NCI-H187 (cell line): ENCODE results near the gene NAP1L4.

ENCODE experiments used
- DNase-seq, 2 experiments: peaks; one replicate each; lab custom pipeline; 2025; lab: John Stamatoyannopoulos, UW

NAP1L4 gene

GRCh38 chr11:2922655-2923054, 69.5 kb downstream of the NAP1L4 start:
- no peak for DNase-seq

DNA sequence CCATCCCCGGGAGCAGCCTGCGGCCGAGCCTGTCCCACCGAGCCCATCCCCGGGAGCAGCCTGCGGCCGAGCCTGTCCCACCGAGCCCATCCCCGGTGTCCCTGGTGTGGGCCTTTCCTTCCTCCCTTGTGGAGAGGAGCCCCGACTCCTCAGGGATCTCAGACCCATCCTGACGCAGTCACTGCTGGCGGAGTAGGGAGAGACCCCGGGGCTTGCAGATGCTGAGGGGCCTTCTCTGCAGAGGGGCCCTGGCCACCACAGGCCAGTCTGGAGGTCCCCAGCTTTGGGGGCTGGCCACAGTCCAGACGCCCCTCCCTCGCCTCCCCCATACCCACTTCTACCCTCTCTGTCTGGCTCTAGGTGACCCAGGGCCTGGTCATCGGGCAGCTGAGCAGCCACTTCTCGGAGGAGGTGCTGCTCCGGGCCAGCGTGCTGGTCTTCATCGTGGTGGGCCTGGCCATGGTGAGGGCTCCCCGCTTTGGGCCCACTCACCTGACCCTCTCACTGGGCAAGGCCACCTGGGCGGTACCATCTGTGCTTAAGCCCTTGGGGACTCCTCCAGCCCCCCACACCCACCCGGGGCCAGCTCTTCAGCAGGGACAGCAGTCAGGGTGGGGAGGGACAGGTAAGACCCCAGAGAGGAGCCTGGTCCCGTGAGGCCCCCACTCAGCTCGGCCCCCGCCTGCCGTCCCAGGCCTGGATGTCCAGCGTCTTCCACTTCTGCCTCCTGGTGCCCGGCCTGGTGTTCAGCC, 70.2 kb downstream of the NAP1L4 start:
- DNase-seq: no peak

- DNase-seq: no peak
Measured at GRCh38 chr11:2921261-2921660, 70.9 kb downstream of the NAP1L4 start.

DNA sequence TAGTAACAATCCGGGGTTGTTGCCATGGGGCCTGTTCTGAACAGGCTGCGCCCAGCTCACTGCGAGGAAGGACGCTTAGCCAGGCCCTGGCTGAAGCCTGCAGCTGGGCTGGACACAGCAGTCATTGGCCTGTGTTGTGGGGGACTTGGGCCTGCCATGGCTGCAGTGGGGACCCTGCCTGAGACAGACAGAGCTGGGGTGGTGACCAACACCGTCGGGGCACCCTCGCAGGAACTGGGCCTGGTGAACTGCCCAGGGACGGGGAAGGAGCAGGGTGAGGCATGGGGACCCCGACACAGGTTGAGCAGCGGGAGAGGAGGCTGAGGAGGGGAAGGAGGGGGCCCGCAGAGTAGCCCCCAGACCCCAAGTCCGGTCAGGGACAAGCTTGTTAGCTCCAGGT, 71.8 kb downstream of the NAP1L4 start:
- no peak for DNase-seq

- DNase-seq: no peak
Measured at GRCh38 chr11:2919837-2920236, 72.3 kb downstream of the NAP1L4 start.

- no peak for DNase-seq
Measured at GRCh38 chr11:2919188-2919587, 72.9 kb downstream of the NAP1L4 start.

GRCh38 chr11:2917842-2918490, 74.2 kb downstream of the NAP1L4 start:
- DNase-seq: no peak

DNA sequence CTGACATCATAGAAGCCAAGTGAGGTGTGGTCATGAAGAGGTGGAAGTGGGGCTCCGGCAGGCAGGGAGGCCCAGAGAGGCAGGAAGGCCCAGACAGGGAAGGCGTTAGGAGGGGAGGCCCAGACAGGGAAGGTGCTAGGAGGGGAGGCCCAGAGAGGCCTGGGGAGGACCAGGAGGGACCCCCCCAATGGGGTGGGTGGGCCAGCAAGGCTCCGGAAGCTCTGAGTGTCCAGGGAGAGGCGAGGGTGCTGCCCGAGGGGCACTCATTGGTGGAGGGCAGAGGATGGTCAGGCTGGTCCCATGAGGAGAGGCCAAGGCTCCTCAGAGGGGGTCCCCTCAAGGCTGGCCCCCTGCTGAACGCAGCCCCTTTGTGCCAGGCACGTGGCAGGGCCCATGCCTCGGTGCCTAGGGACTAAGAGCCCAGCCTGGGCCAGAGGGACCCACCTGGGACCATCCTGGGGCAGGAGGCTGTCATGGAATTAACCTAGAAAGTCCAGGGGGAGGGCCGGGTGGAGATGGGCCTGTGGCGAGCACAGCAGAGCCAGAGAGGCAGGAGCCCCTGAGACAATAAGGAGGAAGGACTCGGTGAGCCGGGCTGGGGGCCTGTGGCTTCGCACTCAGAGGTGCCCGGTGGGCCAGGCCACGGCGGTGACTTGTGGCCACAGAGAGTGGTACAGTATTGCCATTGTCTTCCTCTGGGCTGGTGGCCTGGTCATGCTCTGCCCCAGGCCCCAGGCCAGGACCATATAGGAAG, 75.1 kb downstream of the NAP1L4 start:
- DNase-seq: no peak

- no peak for DNase-seq
Measured at GRCh38 chr11:2916114-2916891, 75.8 kb downstream of the NAP1L4 start.

GRCh38 chr11:2915473-2915872, 76.7 kb downstream of the NAP1L4 start:
- no peak for DNase-seq

DNA sequence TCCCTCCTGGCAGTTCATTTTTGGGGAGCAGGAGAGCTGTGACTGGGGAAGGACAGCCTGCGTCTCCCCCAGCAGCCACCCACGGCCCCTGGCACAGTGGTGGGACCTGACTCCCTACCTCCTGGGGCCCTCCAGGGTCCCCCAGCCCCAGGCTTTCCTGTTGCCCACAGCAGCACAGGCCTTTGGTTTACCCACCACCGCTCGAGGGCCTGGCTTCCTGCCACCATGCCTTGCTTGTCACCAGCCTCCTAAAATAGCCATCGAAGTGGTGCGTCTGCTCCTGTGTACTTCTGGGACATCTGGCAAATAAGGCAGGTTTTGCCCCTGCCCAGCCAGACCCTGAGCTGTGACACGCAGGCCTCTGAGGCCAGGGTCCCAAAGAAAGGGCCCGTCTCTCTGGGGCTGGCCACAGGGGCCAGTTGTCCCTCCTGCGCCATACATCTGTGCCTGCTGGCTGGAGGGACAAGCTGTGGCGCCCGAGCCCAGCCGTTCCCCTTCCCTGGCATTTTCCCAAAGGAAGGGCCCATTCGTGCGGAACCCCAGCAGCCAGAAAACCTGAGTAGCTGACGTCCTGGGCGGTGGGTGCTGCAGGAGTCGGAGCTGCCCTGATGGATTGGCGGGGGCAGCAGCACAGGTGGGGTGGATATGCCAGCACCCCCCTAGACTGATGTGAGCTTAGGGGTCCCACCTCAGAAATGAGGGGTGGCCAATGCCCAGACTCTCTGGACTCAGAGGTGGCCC, 77.5 kb downstream of the NAP1L4 start:
- DNase-seq: no peak

DNA sequence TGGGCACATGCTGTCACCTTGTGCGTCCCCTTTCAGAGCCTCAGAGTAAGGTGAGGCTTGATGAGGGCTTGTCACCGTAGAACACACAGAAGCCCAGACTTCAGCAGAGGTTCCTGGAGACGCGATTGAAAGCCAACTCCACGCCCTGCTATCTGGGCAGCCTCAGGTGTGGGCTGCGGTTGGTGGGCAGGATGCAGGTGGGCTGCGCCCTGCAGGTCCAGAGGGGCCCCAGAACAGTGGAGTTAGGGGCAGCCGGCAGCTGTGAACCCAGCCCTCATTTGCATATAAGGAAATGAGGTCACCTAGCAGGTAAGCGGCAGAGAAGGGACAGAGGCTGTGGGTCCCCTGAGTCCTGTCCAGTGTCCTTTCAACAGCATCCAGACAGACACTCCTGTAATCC, 78.4 kb downstream of the NAP1L4 start:
- DNase-seq: no peak

GRCh38 chr11:2913019-2913431, 79.1 kb downstream of the NAP1L4 start:
- DNase-seq: no peak

DNA sequence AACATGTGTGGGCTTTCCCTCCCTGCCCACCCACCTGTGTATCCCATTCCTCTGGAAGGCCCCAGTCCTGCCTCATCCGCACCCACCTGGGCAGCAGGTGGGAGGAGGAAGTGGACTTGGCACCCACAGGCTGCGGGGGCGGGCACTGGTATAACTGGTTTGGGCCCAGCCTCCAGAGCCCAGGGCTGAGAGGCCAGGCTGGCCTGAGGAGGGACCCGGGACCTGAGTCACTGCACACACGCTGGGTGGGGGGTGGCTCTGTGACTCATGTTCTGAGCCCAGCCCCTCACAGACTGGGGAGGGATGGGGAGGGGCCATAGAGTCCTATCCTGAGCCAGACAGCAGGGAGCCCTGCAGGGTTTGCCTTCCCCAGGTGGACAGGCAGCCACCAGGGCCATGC, 79.6 kb downstream of the NAP1L4 start:
- DNase-seq: no peak

DNA sequence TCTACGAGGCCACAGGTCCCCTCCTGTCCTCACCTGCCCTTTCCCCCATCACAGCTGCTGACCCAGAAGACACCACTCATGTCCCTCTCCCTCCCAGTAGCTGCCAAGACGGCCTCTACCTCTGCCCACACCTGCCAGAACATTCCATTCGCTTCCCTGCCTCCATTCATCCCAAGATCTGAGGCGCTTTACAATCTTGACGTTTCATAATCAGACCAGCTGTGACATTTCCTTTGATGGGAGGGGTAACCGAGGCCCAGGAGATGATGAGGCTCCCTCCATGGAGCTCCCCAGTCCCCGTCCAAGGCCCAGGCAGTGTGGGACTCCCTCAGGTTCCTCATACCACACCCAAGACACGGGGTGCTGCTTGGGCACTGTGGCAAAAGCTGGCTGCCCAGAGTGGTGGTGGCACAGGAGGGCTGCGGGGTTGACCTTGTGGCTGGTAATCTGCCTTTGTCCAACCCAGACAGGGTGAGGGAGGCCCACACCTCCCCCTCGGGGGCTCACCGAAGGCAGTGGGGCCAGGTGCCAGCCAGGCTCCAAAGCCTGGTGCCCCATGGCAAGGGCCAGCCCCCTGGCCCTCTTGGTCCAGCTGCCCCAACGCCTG, 80.2 kb downstream of the NAP1L4 start:
- DNase-seq: no peak

GRCh38 chr11:2911088-2911784, 80.9 kb downstream of the NAP1L4 start:
- no peak for DNase-seq

- DNase-seq: no peak
Measured at GRCh38 chr11:2910401-2910955, 81.7 kb downstream of the NAP1L4 start.

DNA sequence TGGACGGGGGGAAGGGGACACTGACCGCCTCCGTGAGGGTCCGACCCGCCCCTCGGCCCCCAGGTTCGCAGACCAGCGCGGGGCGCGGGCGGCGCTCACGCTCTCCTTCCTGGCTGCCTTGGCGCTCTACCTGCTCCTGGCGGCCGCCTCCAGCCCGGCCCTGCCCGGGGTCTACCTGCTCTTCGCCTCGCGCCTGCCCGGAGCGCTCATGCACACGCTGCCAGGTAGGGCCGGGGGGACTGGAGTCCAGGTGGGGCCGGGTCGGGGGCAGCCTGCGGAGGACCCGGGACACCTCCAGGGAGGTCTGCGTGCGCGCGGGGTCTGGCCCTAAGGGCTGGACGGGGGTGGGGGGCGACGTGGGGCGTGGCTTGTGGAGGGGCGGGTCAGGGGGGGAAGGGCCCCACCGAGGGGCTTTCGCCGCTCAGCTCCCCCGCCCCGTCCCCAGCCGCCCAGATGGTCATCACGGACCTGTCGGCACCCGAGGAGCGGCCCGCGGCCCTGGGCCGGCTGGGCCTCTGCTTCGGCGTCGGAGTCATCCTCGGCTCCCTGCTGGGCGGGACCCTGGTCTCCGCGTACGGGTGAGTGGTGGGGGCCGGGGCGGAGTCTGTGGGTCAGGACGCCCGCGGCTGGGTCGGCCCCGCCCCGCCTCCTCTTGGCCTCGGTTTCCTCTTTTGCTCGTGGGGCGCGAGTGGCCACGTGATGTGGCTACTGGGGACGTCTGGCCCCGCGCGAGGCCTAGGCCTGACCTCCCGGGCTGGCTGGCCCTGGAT, 82.8 kb downstream of the NAP1L4 start:
- no peak for DNase-seq

- DNase-seq: no peak
Measured at GRCh38 chr11:2908130-2908529, 84.0 kb downstream of the NAP1L4 start.
